22Rv1 (cell line): Measurements from ENCODE around the gene A4GALT.

Experiments
- ZFX ChIP-seq: fragments of 450-650 bp; IDR thresholded peaks from 2 replicates; pipeline ENCODE4 v1.6.1; 2017; ENCODE audit warnings: antibody characterized with exemption, borderline replicate concordance
- TF ChIP-seq, protein P1 (sequence below): fragments of 450-650 bp; IDR thresholded peaks from 2 replicates; pipeline ENCODE4 v1.5.1; 2017; ENCODE audit warnings: mild to moderate bottlenecking

DNA sequence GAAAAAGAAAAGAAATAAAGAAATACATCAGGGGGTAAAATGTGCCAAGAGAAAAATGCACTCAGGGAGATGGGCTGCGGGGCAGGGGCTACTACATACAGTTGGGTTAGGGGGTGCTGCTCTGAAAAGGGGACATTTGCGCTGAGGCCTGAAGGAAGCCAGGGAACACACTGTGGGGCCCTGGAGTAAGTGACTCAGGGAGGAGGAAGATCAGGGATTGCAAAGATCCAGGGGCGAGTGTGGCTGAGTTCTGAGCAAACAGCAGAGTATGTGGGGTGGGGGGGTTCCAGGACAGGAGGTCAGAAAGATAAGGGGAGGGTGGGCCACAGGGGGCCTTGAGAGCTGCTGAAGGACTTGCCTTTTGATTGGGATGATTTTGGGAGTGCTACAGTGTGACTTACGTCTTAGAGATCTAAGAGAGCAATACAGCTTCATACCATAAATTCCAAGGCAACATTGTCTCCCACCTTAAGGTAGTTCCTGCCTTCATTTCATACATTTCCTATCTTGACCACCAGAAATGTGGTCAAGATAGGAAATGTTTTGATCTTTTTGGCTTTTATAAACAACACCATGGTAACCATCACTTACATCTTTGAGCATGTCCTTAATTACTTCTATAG is 5.8 kb downstream of the A4GALT start:
- TF ChIP-seq, protein P1, sequence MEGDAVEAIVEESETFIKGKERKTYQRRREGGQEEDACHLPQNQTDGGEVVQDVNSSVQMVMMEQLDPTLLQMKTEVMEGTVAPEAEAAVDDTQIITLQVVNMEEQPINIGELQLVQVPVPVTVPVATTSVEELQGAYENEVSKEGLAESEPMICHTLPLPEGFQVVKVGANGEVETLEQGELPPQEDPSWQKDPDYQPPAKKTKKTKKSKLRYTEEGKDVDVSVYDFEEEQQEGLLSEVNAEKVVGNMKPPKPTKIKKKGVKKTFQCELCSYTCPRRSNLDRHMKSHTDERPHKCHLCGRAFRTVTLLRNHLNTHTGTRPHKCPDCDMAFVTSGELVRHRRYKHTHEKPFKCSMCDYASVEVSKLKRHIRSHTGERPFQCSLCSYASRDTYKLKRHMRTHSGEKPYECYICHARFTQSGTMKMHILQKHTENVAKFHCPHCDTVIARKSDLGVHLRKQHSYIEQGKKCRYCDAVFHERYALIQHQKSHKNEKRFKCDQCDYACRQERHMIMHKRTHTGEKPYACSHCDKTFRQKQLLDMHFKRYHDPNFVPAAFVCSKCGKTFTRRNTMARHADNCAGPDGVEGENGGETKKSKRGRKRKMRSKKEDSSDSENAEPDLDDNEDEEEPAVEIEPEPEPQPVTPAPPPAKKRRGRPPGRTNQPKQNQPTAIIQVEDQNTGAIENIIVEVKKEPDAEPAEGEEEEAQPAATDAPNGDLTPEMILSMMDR, result no peak
- TF ChIP-seq ZFX, result no peak
